Uterus (tissue), 2 donors: Measurements from ENCODE around the gene DNAJC4.

ENCODE experiments used
- CTCF ChIP-seq, 4 experiments: fragments of 200-600 bp in 2 of 4; fragments of 450-650 bp in 2 of 4; sonication (generic) in 2 of 4; IDR thresholded peaks; one replicate each; pipeline ENCODE4 v1.5.1; 2016 to 2019; ENCODE audit warnings: antibody characterized with exemption in 4 of 4, mild to moderate bottlenecking in 2 of 4, moderate library complexity in 1 of 4
- POLR2A ChIP-seq, 2 donors: fragments of 450-650 bp; IDR thresholded peaks; one replicate each; pipeline ENCODE4 v1.6.1; 2016; ENCODE audit warnings: antibody characterized with exemption in 2 of 2, mild to moderate bottlenecking in 1 of 2, moderate library complexity in 1 of 2

DNA sequence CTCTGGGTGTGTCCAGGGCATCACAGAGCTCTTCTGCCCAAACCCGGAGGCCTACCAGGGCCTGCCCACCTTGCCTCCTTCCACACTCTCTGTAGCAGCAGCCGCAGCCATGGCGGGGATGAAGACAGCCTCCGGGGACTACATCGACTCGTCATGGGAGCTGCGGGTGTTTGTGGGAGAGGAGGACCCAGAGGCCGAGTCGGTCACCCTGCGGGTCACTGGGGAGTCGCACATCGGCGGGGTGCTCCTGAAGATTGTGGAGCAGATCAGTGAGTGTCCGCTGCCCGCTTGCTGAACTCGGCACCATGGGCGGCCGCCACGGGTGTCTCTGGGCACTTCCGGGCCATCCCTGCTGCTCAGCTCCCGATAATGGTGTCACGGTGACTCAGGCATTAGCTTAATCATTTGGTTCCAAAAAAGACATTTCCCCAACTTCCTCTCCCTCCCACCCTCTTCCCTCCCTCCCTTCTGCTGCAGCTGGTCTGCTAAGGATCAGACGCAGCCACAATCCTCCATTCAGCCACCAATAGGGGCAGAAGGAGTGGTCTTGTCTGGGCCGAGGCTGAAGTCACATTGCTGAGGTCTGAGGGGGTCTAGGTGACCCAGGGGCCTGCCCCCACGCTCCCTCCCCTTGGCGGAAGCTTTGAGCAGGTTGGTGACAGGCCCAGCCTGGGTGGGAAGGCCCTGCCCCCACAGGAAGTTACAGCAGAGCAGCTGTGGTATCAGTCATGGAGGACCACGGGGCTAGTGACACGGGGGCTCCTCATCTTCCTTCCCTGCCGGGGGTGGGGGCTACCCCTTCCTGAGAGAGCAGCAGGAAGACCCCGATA, 22.9 kb upstream of the DNAJC4 start:
- TF ChIP-seq CTCF (IDR thresholded peaks at IDR 0.05) = no peak
- TF ChIP-seq POLR2A (IDR thresholded peaks at IDR 0.05) = no peak
